C4-2B (cell line): ENCODE data around the gene RPH3AL.

Experiments
- ZFX ChIP-seq: fragments of 450-650 bp; IDR thresholded peaks from 2 replicates; pipeline ENCODE4 v1.6.1; 2017
- TF ChIP-seq, protein P1 (sequence below): fragments of 450-650 bp; conservative IDR thresholded peaks from 2 replicates; pipeline ENCODE4 v1.5.1; 2017; ENCODE audit warnings: mild to moderate bottlenecking

DNA sequence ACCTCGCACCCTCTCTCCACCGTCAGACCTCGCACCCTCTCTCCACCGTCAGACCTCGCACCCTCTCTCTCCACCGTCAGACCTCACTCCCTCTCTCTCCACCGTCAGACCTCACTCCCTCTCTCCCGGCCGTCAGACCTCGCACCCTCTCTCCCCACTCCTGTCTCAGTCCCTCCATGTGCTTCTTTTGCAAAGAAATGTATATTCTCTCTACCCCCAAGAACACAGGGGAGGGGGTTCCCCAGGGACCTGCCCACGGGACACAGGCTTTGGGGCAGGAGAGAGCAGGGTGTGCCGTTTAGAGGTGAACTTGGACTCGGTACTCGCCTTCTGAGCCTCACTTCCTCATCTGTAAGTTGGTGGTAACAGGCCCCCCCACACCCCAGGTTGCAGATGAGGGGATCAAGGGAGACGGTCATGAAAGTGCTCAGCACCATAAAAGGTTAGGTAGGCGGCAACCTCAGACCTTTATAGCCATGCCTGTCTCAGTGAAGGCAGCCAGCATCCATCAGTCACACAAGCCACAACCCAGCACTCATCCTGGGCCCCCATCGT is 63.7 kb downstream of the RPH3AL start:
- TF ChIP-seq, protein P1, sequence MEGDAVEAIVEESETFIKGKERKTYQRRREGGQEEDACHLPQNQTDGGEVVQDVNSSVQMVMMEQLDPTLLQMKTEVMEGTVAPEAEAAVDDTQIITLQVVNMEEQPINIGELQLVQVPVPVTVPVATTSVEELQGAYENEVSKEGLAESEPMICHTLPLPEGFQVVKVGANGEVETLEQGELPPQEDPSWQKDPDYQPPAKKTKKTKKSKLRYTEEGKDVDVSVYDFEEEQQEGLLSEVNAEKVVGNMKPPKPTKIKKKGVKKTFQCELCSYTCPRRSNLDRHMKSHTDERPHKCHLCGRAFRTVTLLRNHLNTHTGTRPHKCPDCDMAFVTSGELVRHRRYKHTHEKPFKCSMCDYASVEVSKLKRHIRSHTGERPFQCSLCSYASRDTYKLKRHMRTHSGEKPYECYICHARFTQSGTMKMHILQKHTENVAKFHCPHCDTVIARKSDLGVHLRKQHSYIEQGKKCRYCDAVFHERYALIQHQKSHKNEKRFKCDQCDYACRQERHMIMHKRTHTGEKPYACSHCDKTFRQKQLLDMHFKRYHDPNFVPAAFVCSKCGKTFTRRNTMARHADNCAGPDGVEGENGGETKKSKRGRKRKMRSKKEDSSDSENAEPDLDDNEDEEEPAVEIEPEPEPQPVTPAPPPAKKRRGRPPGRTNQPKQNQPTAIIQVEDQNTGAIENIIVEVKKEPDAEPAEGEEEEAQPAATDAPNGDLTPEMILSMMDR = no peak
- no peak for TF ChIP-seq ZFX
